ENCODE results near the gene CCDC88C. TPM values are rescaled to one million over a fixed set of nuclear protein-coding genes. Genes with fewer than 3 reads are reported as not detected.

CCDC88C gene
- polyA plus RNA-seq, 1 donor (not counting 4 experiments of a cell fraction or from before 2014, with no cell fraction given) = 2.4 TPM

DNA sequence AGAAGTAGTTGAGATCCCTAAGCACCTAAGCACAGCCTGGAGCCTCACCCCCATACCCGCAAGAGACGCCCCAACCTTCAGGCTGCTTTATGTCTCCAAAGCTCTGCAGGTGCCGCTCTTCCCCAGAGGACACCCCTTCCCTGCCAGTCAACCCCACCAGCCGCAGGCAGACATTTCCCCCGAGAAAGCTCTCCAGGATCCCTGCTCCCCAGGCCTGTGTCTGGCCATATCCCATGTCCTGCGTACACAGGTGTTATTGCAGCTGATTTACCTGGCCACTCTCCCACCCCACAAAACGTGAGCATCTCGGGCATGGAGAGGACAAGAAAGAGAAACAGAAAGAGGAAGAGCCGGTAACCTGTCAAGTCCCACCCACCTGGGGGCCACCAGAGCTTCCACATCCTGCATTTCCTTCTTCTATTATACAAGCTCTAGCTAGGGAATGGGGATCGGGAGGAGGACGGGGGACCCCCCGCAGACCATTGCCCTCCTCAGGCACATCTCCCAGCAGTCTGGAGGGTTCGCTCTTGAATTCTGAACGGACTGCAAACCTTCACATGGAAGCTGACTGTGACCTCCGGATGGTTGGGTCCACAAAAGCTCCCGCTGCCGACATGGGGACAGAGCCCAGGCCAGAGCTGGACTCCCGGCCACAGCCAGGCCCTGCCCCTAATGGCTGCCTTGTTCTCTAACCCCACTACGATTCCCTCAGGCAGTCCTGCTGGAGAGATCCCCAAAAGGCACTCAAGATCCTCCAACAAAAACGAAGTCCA is 17.6 kb downstream of the CCDC88C start:
- Histone ChIP-seq H3K36me3 (ENCODE audit: control insufficient read depth in 2 of 2, extremely low read depth in 1 of 2, insufficient read depth in 2 of 2, low read length in 2 of 2) (no peaks in the 10 kb centered on the region), H3K9ac (ENCODE audit: control insufficient read depth, extremely low read depth, insufficient read depth, low read length) (no peak overlapping the region), H4K20me1 (ENCODE audit: control insufficient read depth, extremely low read depth, insufficient read depth, low read length) (no peaks in the 10 kb centered on the region), H3K79me2 (ENCODE audit: control insufficient read depth, insufficient read depth, low read length) (no peaks in the 10 kb centered on the region), H3K4me2 (ENCODE audit: control insufficient read depth, extremely low read depth, insufficient read depth, low read depth, low read length) (no peak overlapping the region), H3K9me1 (ENCODE audit: control insufficient read depth, extremely low read depth, insufficient read depth, low read length) (peaks cover 3% of the 10 kb centered on the region), H3K9me3 (ENCODE audit: control insufficient read depth, low read depth, low read length) (no peaks in the 10 kb centered on the region), H3K4me1 (ENCODE audit: control insufficient read depth, extremely low read depth, insufficient read depth, low read length) (peaks cover 28% of the 10 kb centered on the region), H2AFZ (ENCODE audit: control insufficient read depth, low read length) (no peak overlapping the region), H3K27ac (ENCODE audit: control insufficient read depth, insufficient read depth, low read length) (no peak overlapping the region), H3K4me3 (ENCODE audit: control insufficient read depth in 2 of 3, extremely low read depth in 1 of 3, insufficient read depth in 2 of 3, low read depth in 1 of 3, low read length in 3 of 3) (no peak overlapping the region), H3K27me3 (ENCODE audit: control insufficient read depth, extremely low read depth, insufficient read depth, low read length) (no peaks in the 10 kb centered on the region)
- no peak for FAIRE-seq
- no peak for DNase-seq (ENCODE audit: low read depth, low spot score)
- TF ChIP-seq, protein P1, sequence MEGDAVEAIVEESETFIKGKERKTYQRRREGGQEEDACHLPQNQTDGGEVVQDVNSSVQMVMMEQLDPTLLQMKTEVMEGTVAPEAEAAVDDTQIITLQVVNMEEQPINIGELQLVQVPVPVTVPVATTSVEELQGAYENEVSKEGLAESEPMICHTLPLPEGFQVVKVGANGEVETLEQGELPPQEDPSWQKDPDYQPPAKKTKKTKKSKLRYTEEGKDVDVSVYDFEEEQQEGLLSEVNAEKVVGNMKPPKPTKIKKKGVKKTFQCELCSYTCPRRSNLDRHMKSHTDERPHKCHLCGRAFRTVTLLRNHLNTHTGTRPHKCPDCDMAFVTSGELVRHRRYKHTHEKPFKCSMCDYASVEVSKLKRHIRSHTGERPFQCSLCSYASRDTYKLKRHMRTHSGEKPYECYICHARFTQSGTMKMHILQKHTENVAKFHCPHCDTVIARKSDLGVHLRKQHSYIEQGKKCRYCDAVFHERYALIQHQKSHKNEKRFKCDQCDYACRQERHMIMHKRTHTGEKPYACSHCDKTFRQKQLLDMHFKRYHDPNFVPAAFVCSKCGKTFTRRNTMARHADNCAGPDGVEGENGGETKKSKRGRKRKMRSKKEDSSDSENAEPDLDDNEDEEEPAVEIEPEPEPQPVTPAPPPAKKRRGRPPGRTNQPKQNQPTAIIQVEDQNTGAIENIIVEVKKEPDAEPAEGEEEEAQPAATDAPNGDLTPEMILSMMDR (optimal IDR thresholded peaks at IDR 0.05 in 1 of 3, IDR thresholded peaks at IDR 0.05 in 1 of 3, conservative IDR thresholded peaks at IDR 0.05 in 1 of 3; ENCODE audit: extremely low read depth in 1 of 3, insufficient read depth in 2 of 3, low read length in 3 of 3) = no peak
- TF ChIP-seq EZH2 (IDR thresholded peaks at IDR 0.05; ENCODE audit: low read length) = no peak
- dilution Hi-C loops (cut with MboI; ENCODE audit: extremely low pct_ligation_motif_present, low sequenced_read_pairs) = no loop called here

DNA sequence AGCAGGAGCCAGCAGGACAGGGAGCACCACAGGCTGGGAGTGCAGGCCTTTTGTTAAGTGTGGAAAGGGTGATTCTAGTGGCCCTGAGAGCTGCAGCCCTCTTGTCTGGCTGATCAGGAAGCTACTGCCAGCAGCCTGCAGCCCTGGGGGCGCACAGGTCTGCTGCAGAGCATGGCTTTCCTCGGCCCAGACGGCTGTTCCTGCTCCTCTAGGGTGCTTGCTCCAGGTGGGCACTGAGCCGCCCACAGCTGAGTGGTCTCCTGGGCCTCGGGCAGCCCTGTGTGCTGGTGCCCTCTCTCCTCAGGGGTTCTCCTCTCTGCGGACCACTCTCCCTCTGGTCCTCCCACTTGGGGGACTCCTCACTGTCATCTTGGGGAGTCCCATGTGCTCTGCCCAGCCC is 18.9 kb downstream of the CCDC88C start:
- no peak for TF ChIP-seq EZH2 (IDR thresholded peaks at IDR 0.05; ENCODE audit: low read length)
- H3K9ac ChIP-seq (ENCODE audit: control insufficient read depth, extremely low read depth, insufficient read depth, low read length) = no peak overlapping the region
- H3K4me3 ChIP-seq (ENCODE audit: control insufficient read depth in 2 of 3, extremely low read depth in 1 of 3, insufficient read depth in 2 of 3, low read depth in 1 of 3, low read length in 3 of 3) = no peak overlapping the region
- H3K27ac ChIP-seq (ENCODE audit: control insufficient read depth, insufficient read depth, low read length) = no peak overlapping the region
- no peaks in the 10 kb centered on the region for H3K36me3 ChIP-seq (ENCODE audit: control insufficient read depth in 2 of 2, extremely low read depth in 1 of 2, insufficient read depth in 2 of 2, low read length in 2 of 2)
- DNase-seq (ENCODE audit: low read depth, low spot score) (no peak), FAIRE-seq (no peak)
- H3K4me2 ChIP-seq (ENCODE audit: control insufficient read depth, extremely low read depth, insufficient read depth, low read depth, low read length) = no peak overlapping the region
- peaks cover 3% of the 10 kb centered on the region for H3K9me1 ChIP-seq (ENCODE audit: control insufficient read depth, extremely low read depth, insufficient read depth, low read length)
- H3K4me1 ChIP-seq (ENCODE audit: control insufficient read depth, extremely low read depth, insufficient read depth, low read length) = peaks cover 28% of the 10 kb centered on the region
- no peaks in the 10 kb centered on the region for H4K20me1 ChIP-seq (ENCODE audit: control insufficient read depth, extremely low read depth, insufficient read depth, low read length)
- H3K27me3 ChIP-seq (ENCODE audit: control insufficient read depth, extremely low read depth, insufficient read depth, low read length) = no peaks in the 10 kb centered on the region
- H3K9me3 ChIP-seq (ENCODE audit: control insufficient read depth, low read depth, low read length) = no peaks in the 10 kb centered on the region
- dilution Hi-C loops (cut with MboI; ENCODE audit: extremely low pct_ligation_motif_present, low sequenced_read_pairs) = no loop called here
- H3K79me2 ChIP-seq (ENCODE audit: control insufficient read depth, insufficient read depth, low read length) = no peaks in the 10 kb centered on the region
- H2AFZ ChIP-seq (ENCODE audit: control insufficient read depth, low read length) = no peak overlapping the region

Data from keratinocyte (primary cell).